Activated CD8-positive, alpha-beta T cell treated with anti-CD3 and anti-CD28 coated beads for 36 hours (primary cell): ENCODE results near the gene GALNT2. TPM values are rescaled to one million over a fixed set of nuclear protein-coding genes. Genes with fewer than 3 reads are reported as not detected.

Source experiments
- ATAC-seq: fragments of 200-7000 bp; cut with Tn5 transposase; one replicate; pipeline ENCODE4 v1.10.0; 2021; ENCODE audit warnings: mild to moderate bottlenecking, moderate library complexity
- CTCF ChIA-PET: fragments of 350-600 bp; sonication (Branson Sonifier 250); formaldehyde crosslinking; loops from one replicate; lab custom pipeline; 2021; ENCODE audit warnings: antibody characterized with exemption; lab: Charles Lee
- POLR2A ChIA-PET: fragments of 350-600 bp; sonication (Branson Sonifier 250); formaldehyde crosslinking; loops from one replicate; lab custom pipeline; 2021; ENCODE audit warnings: antibody characterized with exemption; lab: Charles Lee
- DNase-seq: peaks from one replicate; pipeline ENCODE4 v3.0.0-alpha.2; 2020
- H3K27ac Mint-ChIP-seq: one replicate; pipeline ENCODE4 v1.8.0; 2021; ENCODE audit warnings: mild to moderate bottlenecking, mixed read lengths
- H3K27me3 Mint-ChIP-seq: one replicate; pipeline ENCODE4 v1.8.0; 2021; ENCODE audit warnings: mixed read lengths
- H3K36me3 Mint-ChIP-seq: one replicate; pipeline ENCODE4 v1.8.0; 2021; ENCODE audit warnings: low read depth, mixed read lengths
- H3K4me1 Mint-ChIP-seq: one replicate; pipeline ENCODE4 v1.8.0; 2021; ENCODE audit warnings: low read depth, mixed read lengths
- H3K4me3 Mint-ChIP-seq: one replicate; pipeline ENCODE4 v1.8.0; 2021; ENCODE audit warnings: mild to moderate bottlenecking, moderate library complexity, mixed read lengths
- H3K9me3 Mint-ChIP-seq: one replicate; pipeline ENCODE4 v1.8.0; 2021; ENCODE audit warnings: mixed read lengths
- intact Hi-C: fragments of 100-400 bp; cut with micrococcal nuclease; formaldehyde crosslinking; loops from one replicate; pipeline ENCODE4 v1.10.0; 2022
- total RNA-seq, 2 experiments: library from RNA; stranded (reverse); gene quantifications; one replicate each; pipeline ENCODE4 v1.2.3, GENCODE V29; 2021
- TF ChIP-seq, protein P1 (sequence below): fragments of 200-600 bp; IDR thresholded peaks from one replicate; pipeline ENCODE4 v1.8.0; 2022; ENCODE audit warnings: antibody characterized with exemption, mild to moderate bottlenecking

The GALNT2 gene
- total RNA-seq, 2 experiments from 2014 or later: 40.1 to 42.3 TPM

- Mint-ChIP-seq H3K36me3 (peaks cover 19% of the 10 kb centered on the region), H3K27ac (peak overlapping the region; percentile 89), H3K9me3 (no peaks in the 10 kb centered on the region), H3K4me3 (peak overlapping the region; percentile 24), H3K4me1 (peaks cover 90% of the 10 kb centered on the region), H3K27me3 (no peaks in the 10 kb centered on the region)
- DNase-seq (no peak), ATAC-seq (no peak)
- ChIA-PET POLR2A (interaction anchor here (1.0 to 3.5 kb wide), 9 partner anchors 15 to 40 kb away, joined by 3 to 20 read pairs (median 5); no protein-coding TSS in a partner anchor), CTCF (interaction anchor here (0.9 to 5.2 kb wide), 5 partner anchors 15 to 448 kb away, joined by 3 to 41 read pairs (median 4); no protein-coding TSS in a partner anchor)
- TF ChIP-seq, protein P1, sequence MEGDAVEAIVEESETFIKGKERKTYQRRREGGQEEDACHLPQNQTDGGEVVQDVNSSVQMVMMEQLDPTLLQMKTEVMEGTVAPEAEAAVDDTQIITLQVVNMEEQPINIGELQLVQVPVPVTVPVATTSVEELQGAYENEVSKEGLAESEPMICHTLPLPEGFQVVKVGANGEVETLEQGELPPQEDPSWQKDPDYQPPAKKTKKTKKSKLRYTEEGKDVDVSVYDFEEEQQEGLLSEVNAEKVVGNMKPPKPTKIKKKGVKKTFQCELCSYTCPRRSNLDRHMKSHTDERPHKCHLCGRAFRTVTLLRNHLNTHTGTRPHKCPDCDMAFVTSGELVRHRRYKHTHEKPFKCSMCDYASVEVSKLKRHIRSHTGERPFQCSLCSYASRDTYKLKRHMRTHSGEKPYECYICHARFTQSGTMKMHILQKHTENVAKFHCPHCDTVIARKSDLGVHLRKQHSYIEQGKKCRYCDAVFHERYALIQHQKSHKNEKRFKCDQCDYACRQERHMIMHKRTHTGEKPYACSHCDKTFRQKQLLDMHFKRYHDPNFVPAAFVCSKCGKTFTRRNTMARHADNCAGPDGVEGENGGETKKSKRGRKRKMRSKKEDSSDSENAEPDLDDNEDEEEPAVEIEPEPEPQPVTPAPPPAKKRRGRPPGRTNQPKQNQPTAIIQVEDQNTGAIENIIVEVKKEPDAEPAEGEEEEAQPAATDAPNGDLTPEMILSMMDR: no peak
- intact Hi-C loops: no loop called here
Observed at GRCh38 chr1:230109066-230109465, 42.0 kb downstream of the GALNT2 start.

- peak overlapping the region; percentile 89 for H3K27ac Mint-ChIP-seq
- intact Hi-C loops: loop anchor here (5.0 kb wide), 1 partner anchor 33 kb away; no protein-coding TSS in a partner anchor
- no peaks in the 10 kb centered on the region for H3K27me3 Mint-ChIP-seq
- peaks cover 25% of the 10 kb centered on the region for H3K36me3 Mint-ChIP-seq
- peak overlapping the region; percentile 24 for H3K4me3 Mint-ChIP-seq
- ChIA-PET CTCF (interaction anchor here (0.7 to 5.2 kb wide), 9 partner anchors 14 to 454 kb away, joined by 3 to 41 read pairs (median 3); partner anchors contain the start of gene GALNT2), POLR2A (interaction anchor here (0.5 to 3.5 kb wide), 13 partner anchors 11 to 185 kb away, joined by 3 to 20 read pairs (median 4); no protein-coding TSS in a partner anchor)
- no peaks in the 10 kb centered on the region for H3K9me3 Mint-ChIP-seq
- DNase-seq (peak; percentile 92), ATAC-seq (peak; percentile 90)
- TF ChIP-seq, protein P1: no peak
- peaks cover 83% of the 10 kb centered on the region for H3K4me1 Mint-ChIP-seq
Observed at GRCh38 chr1:230109895-230110667, 43.0 kb downstream of the GALNT2 start.

DNA sequence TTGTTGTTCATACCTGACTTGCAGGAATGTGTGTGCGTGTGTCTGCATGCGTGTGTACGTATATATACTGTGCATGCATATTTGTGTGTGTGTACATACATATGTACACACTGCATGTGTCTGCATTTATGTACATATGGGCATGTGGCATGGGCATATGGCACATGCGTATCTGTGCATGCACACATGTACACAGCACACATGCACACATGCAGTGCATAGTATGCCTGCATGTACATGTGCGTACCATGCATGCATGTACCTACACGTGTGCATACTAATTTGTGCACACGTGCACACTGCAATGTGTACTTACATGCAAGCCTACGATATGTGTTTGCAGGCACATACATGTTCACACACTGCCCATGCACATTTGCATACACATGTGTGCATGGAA, 43.9 kb downstream of the GALNT2 start:
- no peak for DNase-seq
- CTCF ChIA-PET: interaction anchor here (0.7 to 5.2 kb wide), 4 partner anchors 13 to 454 kb away, joined by 3 to 41 read pairs (median 6); no protein-coding TSS in a partner anchor
- no peak overlapping the region for H3K4me3 Mint-ChIP-seq
- H3K27me3 Mint-ChIP-seq: no peaks in the 10 kb centered on the region
- H3K4me1 Mint-ChIP-seq: peaks cover 77% of the 10 kb centered on the region
- intact Hi-C loops: loop anchor here (5.0 kb wide), 1 partner anchor 34 kb away; no protein-coding TSS in a partner anchor
- no peaks in the 10 kb centered on the region for H3K9me3 Mint-ChIP-seq
- peak overlapping the region; percentile 45 for H3K27ac Mint-ChIP-seq
- POLR2A ChIA-PET: interaction anchor here (0.5 to 3.5 kb wide), 4 partner anchors 13 to 147 kb away, joined by 3 to 20 read pairs (median 3); no protein-coding TSS in a partner anchor
- no peak for ATAC-seq
- TF ChIP-seq, protein P1: no peak
- peaks cover 30% of the 10 kb centered on the region for H3K36me3 Mint-ChIP-seq

GRCh38 chr1:230112131-230112701, 45.2 kb downstream of the GALNT2 start:
- Mint-ChIP-seq H3K4me1 (peaks cover 73% of the 10 kb centered on the region), H3K27ac (no peak overlapping the region), H3K9me3 (no peaks in the 10 kb centered on the region), H3K4me3 (no peak overlapping the region), H3K27me3 (no peaks in the 10 kb centered on the region), H3K36me3 (peaks cover 30% of the 10 kb centered on the region)
- DNase-seq: no peak
- CTCF ChIA-PET: interaction anchor here (0.9 to 5.2 kb wide), 3 partner anchors 8 to 55 kb away, joined by 4 to 41 read pairs (median 4); no protein-coding TSS in a partner anchor
- TF ChIP-seq, protein P1: no peak
- intact Hi-C loops: loop anchor here (5.0 kb wide), 1 partner anchor 35 kb away; no protein-coding TSS in a partner anchor
- no peak for ATAC-seq
- POLR2A ChIA-PET: interaction anchor here (3.5 kb wide), 1 partner anchor 12 kb away, joined by 20 read pairs; no protein-coding TSS in a partner anchor
